Large intestine (tissue), 3 donors: Measurements from ENCODE around the gene ARHGAP33. TPM values are rescaled to one million over a fixed set of nuclear protein-coding genes. Genes with fewer than 3 reads are reported as not detected.
A peak's percentile ranks its signal among the peaks of the same experiment; 100 is the strongest.

Experiments used
- DNase-seq, 2 donors: peaks; one replicate each; pipeline versions ENCODE4 v3.0.0 to v3.0.0-alpha.2; 2013
- H3K27ac ChIP-seq: one replicate; pipeline ENCODE4 v1.5.1; 2013; ENCODE audit warnings: low read length
- H3K27me3 ChIP-seq: 2 replicates; pipeline ENCODE4 v1.6.1; 2013; ENCODE audit warnings: low read length; ENCODE audit not compliant: control insufficient read depth, insufficient read depth
- H3K36me3 ChIP-seq: 2 replicates; pipeline ENCODE4 v1.6.1; 2013; ENCODE audit warnings: low read length; ENCODE audit not compliant: control insufficient read depth, insufficient read depth
- H3K4me1 ChIP-seq: one replicate; pipeline ENCODE4 v1.6.1; 2013; ENCODE audit warnings: low read length; ENCODE audit not compliant: control insufficient read depth, insufficient read depth
- H3K4me3 ChIP-seq: one replicate; pipeline ENCODE4 v1.5.1; 2013; ENCODE audit warnings: low read length
- H3K9me3 ChIP-seq: one replicate; pipeline ENCODE4 v1.6.1; 2013; ENCODE audit warnings: mild to moderate bottlenecking, low read depth, low read length, moderate library complexity; ENCODE audit not compliant: control insufficient read depth
- WGBS: methylation state at CpG from one replicate; pipeline ENCODE4 v1.1.5; 2013; ENCODE audit warnings: low lambda C conversion rate; ENCODE audit not compliant: insufficient coverage; 5-methylcytosine and 5-hydroxymethylcytosine counted together
- polyA plus RNA-seq: library from polyadenylated mRNA; unstranded; fragments of 120-200 nt; gene quantifications from one replicate; pipeline ENCODE4 v1.2.1, GENCODE V29; 2013

The ARHGAP33 gene
- polyA plus RNA-seq, 1 donor = 22.2 TPM

- Histone ChIP-seq H3K4me1 (peaks cover 17% of the 10 kb centered on the region), H3K36me3 (peaks cover 37% of the 10 kb centered on the region), H3K27ac (peak overlapping the region; percentile 75), H3K4me3 (peak overlapping the region; percentile 72), H3K9me3 (no peaks in the 10 kb centered on the region), H3K27me3 (no peaks in the 10 kb centered on the region)
- peak; percentile 97 for DNase-seq
- WGBS = no CpG with 5 or more reads among the region's 63 CpGs
Observed at GRCh38 chr19:35740423-35741202, 34.8 kb upstream of the ARHGAP33 start.

GRCh38 chr19:35741203-35741515 is 34.2 kb upstream of the ARHGAP33 start:
- Histone ChIP-seq H3K36me3 (peaks cover 32% of the 10 kb centered on the region), H3K4me3 (peak overlapping the region; percentile 72), H3K9me3 (no peaks in the 10 kb centered on the region), H3K4me1 (peaks cover 17% of the 10 kb centered on the region), H3K27ac (peak overlapping the region; percentile 75), H3K27me3 (no peaks in the 10 kb centered on the region)
- WGBS = no CpG with 5 or more reads among the region's 12 CpGs
- no peak for DNase-seq

- no peaks in the 10 kb centered on the region for H3K27me3 ChIP-seq
- H3K4me3 ChIP-seq = no peak within 1 kb of the TSS
- no peaks in the 10 kb centered on the region for H3K9me3 ChIP-seq
- peaks cover 21% of the 10 kb centered on the region for H3K4me1 ChIP-seq
- peaks cover 22% of the 10 kb centered on the region for H3K36me3 ChIP-seq
- WGBS = 100% methylated on average over 1 of the region's 9 CpGs
- no peak for DNase-seq
- no peak within 1 kb of the TSS for H3K27ac ChIP-seq
Observed at GRCh38 chr19:35742121-35742724, 33.1 kb upstream of the ARHGAP33 start, which contains the start of gene IGFLR1. TSS of gene IGFLR1 (minus strand) at chr19:35742452. CDS start at chr19:35741180, 1,272 bp downstream.

- DNase-seq = no peak
- no peak overlapping the region for H3K27ac ChIP-seq
- peaks cover 7% of the 10 kb centered on the region for H3K36me3 ChIP-seq
- 60% methylated on average over 1 of the region's 19 CpGs for WGBS
- peaks cover 26% of the 10 kb centered on the region for H3K4me1 ChIP-seq
- H3K9me3 ChIP-seq = no peaks in the 10 kb centered on the region
- no peaks in the 10 kb centered on the region for H3K27me3 ChIP-seq
- no peak overlapping the region for H3K4me3 ChIP-seq
Observed at GRCh38 chr19:35743640-35744429, 31.5 kb upstream of the ARHGAP33 start.

- H3K4me3 ChIP-seq = peak overlapping the region; percentile 90
- H3K36me3 ChIP-seq = peaks cover 3% of the 10 kb centered on the region
- H3K9me3 ChIP-seq = no peaks in the 10 kb centered on the region
- H3K4me1 ChIP-seq = peaks cover 31% of the 10 kb centered on the region
- peak overlapping the region; percentile 96 for H3K27ac ChIP-seq
- DNase-seq = peak; percentile 94 to 95
- WGBS = 0% methylated on average over 8 of the region's 41 CpGs
- H3K27me3 ChIP-seq = no peaks in the 10 kb centered on the region
Observed at GRCh38 chr19:35744430-35745327, 30.7 kb upstream of the ARHGAP33 start.

- H3K9me3 ChIP-seq = no peaks in the 10 kb centered on the region
- peak within 1 kb of the TSS; percentile 90 for H3K4me3 ChIP-seq
- peak within 1 kb of the TSS; percentile 96 for H3K27ac ChIP-seq
- peaks cover 25% of the 10 kb centered on the region for H3K4me1 ChIP-seq
- peaks cover 3% of the 10 kb centered on the region for H3K36me3 ChIP-seq
- DNase-seq = peak; percentile 100
- no CpG with 5 or more reads among the region's 40 CpGs for WGBS
- no peaks in the 10 kb centered on the region for H3K27me3 ChIP-seq
Observed at GRCh38 chr19:35745328-35746086, 29.9 kb upstream of the ARHGAP33 start, which contains the start of the genes PSENEN and U2AF1L4. TSS of gene PSENEN (plus strand) at chr19:35745651. CDS start at chr19:35745931, 280 bp downstream. TSS of gene U2AF1L4 (minus strand) at chr19:35745418. CDS start at chr19:35745391, 27 bp downstream.

GRCh38 chr19:35746087-35746462 is 29.3 kb upstream of the ARHGAP33 start:
- DNase-seq = no peak
- no CpG with 5 or more reads among the region's 4 CpGs for WGBS
- H3K27ac ChIP-seq = peak overlapping the region; percentile 74
- H3K36me3 ChIP-seq = peaks cover 3% of the 10 kb centered on the region
- H3K4me3 ChIP-seq = peak overlapping the region; percentile 90
- no peaks in the 10 kb centered on the region for H3K9me3 ChIP-seq
- H3K4me1 ChIP-seq = peaks cover 21% of the 10 kb centered on the region
- H3K27me3 ChIP-seq = no peaks in the 10 kb centered on the region

GRCh38 chr19:35746531-35746930 is 28.8 kb upstream of the ARHGAP33 start:
- no peak for DNase-seq
- Histone ChIP-seq H3K4me1 (peaks cover 20% of the 10 kb centered on the region), H3K9me3 (no peaks in the 10 kb centered on the region), H3K27me3 (no peaks in the 10 kb centered on the region), H3K36me3 (peaks cover 3% of the 10 kb centered on the region), H3K4me3 (peak overlapping the region; percentile 90), H3K27ac (no peak overlapping the region)
- WGBS = no CpG with 5 or more reads among the region's 5 CpGs
